OCI-LY7 (cell line): ENCODE data around the gene ARHGEF16. TPM values are rescaled to one million over a fixed set of nuclear protein-coding genes. Genes with fewer than 3 reads are reported as not detected.

ENCODE experiments used
- BruUV-seq: library from RNA; stranded (reverse); fragments of 400-500 nt; replicated peaks from 2 replicates; lab custom pipeline; 2021; lab: Mats Ljungman, UMichigan
- CTCF ChIA-PET: fragments of 300-600 bp; sonication (Branson Sonifier 250); formaldehyde crosslinking; loops from one replicate; lab custom pipeline; 2022; ENCODE audit warnings: antibody characterized with exemption; ENCODE audit not compliant: unreplicated experiment; lab: Charles Lee
- POLR2A ChIA-PET: fragments of 300-600 bp; sonication (Branson Sonifier 250); formaldehyde crosslinking; loops from one replicate; lab custom pipeline; 2022; ENCODE audit warnings: antibody characterized with exemption; lab: Charles Lee
- DNase-seq: peaks from one replicate; pipeline ENCODE4 v3.0.0-alpha.2; 2015; ENCODE audit warnings: low spot score
- H2AFZ ChIP-seq: fragments of 200-600 bp; sonication (generic), shearing (Covaris generic); 2 replicates; pipeline ENCODE4 v1.6.1; 2014; ENCODE audit warnings: mild to moderate bottlenecking, antibody characterized with exemption, low read length, moderate library complexity
- H3K27ac ChIP-seq: fragments of 200-600 bp; sonication (generic); 2 replicates; pipeline ENCODE4 v1.5.1; 2014; ENCODE audit warnings: mixed run types, low read depth, mild to moderate bottlenecking, moderate library complexity, low read length, inconsistent platforms; ENCODE audit not compliant: poor library complexity, severe bottlenecking
- H3K36me3 ChIP-seq: fragments of 200-600 bp; sonication (generic); 2 replicates; pipeline ENCODE4 v1.6.1; 2014; ENCODE audit warnings: mild to moderate bottlenecking, antibody characterized with exemption, low read length, moderate library complexity, mixed read lengths; ENCODE audit not compliant: insufficient read depth
- H3K4me1 ChIP-seq: fragments of 200-600 bp; sonication (generic); 2 replicates; pipeline ENCODE4 v1.5.1; 2014; ENCODE audit warnings: mild to moderate bottlenecking, low read length; ENCODE audit not compliant: insufficient read depth, poor library complexity, severe bottlenecking
- H3K4me2 ChIP-seq: fragments of 200-600 bp; sonication (generic); 2 replicates; pipeline ENCODE4 v1.6.1; 2014; ENCODE audit warnings: mild to moderate bottlenecking, low read length
- H3K4me3 ChIP-seq: fragments of 200-600 bp; sonication (generic); 2 replicates; pipeline ENCODE4 v1.5.1; 2014; ENCODE audit warnings: mild to moderate bottlenecking, low read depth, low read length; ENCODE audit not compliant: poor library complexity, severe bottlenecking
- H3K79me2 ChIP-seq: fragments of 200-600 bp; sonication (generic); 2 replicates; pipeline ENCODE4 v1.6.1; 2016; ENCODE audit warnings: low read depth, mild to moderate bottlenecking, low read length, moderate library complexity, mixed read lengths; ENCODE audit not compliant: insufficient read depth
- H3K9me2 ChIP-seq: fragments of 200-600 bp; sonication (generic); 2 replicates; pipeline ENCODE4 v1.6.1; 2016; ENCODE audit warnings: mild to moderate bottlenecking, low read length, mixed read lengths; ENCODE audit not compliant: insufficient read depth
- H3K9me3 ChIP-seq: fragments of 200-600 bp; sonication (generic); 2 replicates; pipeline ENCODE4 v1.6.1; 2014; ENCODE audit warnings: mild to moderate bottlenecking, mixed run types, low read length, mixed read lengths
- H4K20me1 ChIP-seq: fragments of 200-600 bp; sonication (generic); 2 replicates; pipeline ENCODE4 v1.6.1; 2014; ENCODE audit warnings: mild to moderate bottlenecking, antibody characterized with exemption, low read length, moderate library complexity, mixed read lengths; ENCODE audit not compliant: insufficient read depth
- CTCF ChIP-seq: fragments of 200-600 bp; sonication (generic); conservative IDR thresholded peaks from 2 replicates; pipeline ENCODE4 v1.5.1; 2014; ENCODE audit warnings: mild to moderate bottlenecking, antibody characterized with exemption, low read length, moderate library complexity, mixed read lengths
- EZH2phosphoT487 ChIP-seq: fragments of 200-600 bp; sonication (generic); IDR thresholded peaks from 2 replicates; pipeline ENCODE4 v1.6.1; 2018; ENCODE audit warnings: low read depth, borderline replicate concordance, mild to moderate bottlenecking, mixed run types, antibody characterized with exemption, low read length, moderate library complexity, mixed read lengths
- intact Hi-C: fragments of 100-400 bp; cut with micrococcal nuclease; formaldehyde crosslinking; loops from one replicate; pipeline ENCODE4 v1.10.0; 2022; ENCODE audit not compliant: unreplicated experiment
- total RNA-seq, 2 experiments: library from RNA; depleted of rRNA in 1 of 2; stranded (reverse); fragments of >200 nt in 1 of 2; shearing (Covaris generic) in 1 of 2; gene quantifications; 2 replicates each; pipeline ENCODE4 v1.2.3, GENCODE V29; 2014 to 2022

Gene ARHGEF16
- total RNA-seq, 2 experiments from 2014 or later = not detected

GRCh38 chr1:3501437-3501836, 47.0 kb downstream of the ARHGEF16 start:
- ChIA-PET POLR2A (no interaction called here), CTCF (interaction anchor here (0.6 kb wide), 1 partner anchor 199 kb away, joined by 3 read pairs; no protein-coding TSS in a partner anchor)
- H3K4me1 ChIP-seq = no peaks in the 10 kb centered on the region
- BruUV-seq = no TSS peak
- intact Hi-C loops = no loop called here
- no peaks in the 10 kb centered on the region for H3K9me3 ChIP-seq
- no peak for TF ChIP-seq CTCF
- TF ChIP-seq EZH2phosphoT487 = no peak
- H2AFZ ChIP-seq = no peak overlapping the region
- H3K36me3 ChIP-seq = no peaks in the 10 kb centered on the region
- no peak overlapping the region for H3K4me3 ChIP-seq
- DNase-seq = no peak
- no peaks in the 10 kb centered on the region for H3K79me2 ChIP-seq
- H3K27ac ChIP-seq = no peak overlapping the region
- H4K20me1 ChIP-seq = no peaks in the 10 kb centered on the region
- no peaks in the 10 kb centered on the region for H3K9me2 ChIP-seq
- H3K4me2 ChIP-seq = no peak overlapping the region

- Histone ChIP-seq H2AFZ (no peak overlapping the region), H4K20me1 (no peaks in the 10 kb centered on the region), H3K27ac (no peak overlapping the region), H3K9me2 (no peaks in the 10 kb centered on the region), H3K4me3 (no peak overlapping the region), H3K79me2 (no peaks in the 10 kb centered on the region), H3K4me1 (no peaks in the 10 kb centered on the region), H3K4me2 (no peak overlapping the region), H3K9me3 (no peaks in the 10 kb centered on the region), H3K36me3 (no peaks in the 10 kb centered on the region)
- intact Hi-C loops = no loop called here
- peak; percentile 40 for DNase-seq
- BruUV-seq = no TSS peak
- POLR2A ChIA-PET = no interaction called here
- no peak for TF ChIP-seq CTCF
- CTCF ChIA-PET = interaction anchor here (0.6 kb wide), 1 partner anchor 198 kb away, joined by 3 read pairs; no protein-coding TSS in a partner anchor
These were observed 47.6 kb downstream of the ARHGEF16 start for GRCh38 chr1:3501856-3502640.
